ENCODE measurements around the gene LECT2.

LECT2 gene

GRCh38 chr5:135973323-135974020, 18.7 kb upstream of the LECT2 start:
- Histone ChIP-seq H3K9me3 (ENCODE audit: control insufficient read depth, insufficient read depth, low read length) (no peaks in the 10 kb centered on the region), H3K4me1 (ENCODE audit: insufficient read depth, low read length) (peaks cover 10% of the 10 kb centered on the region), H3K36me3 (ENCODE audit: insufficient read depth, low read length) (no peaks in the 10 kb centered on the region), H3K9ac (ENCODE audit: low read depth, low read length) (no peak overlapping the region)

GRCh38 chr5:135971701-135972100, 16.9 kb upstream of the LECT2 start:
- no peaks in the 10 kb centered on the region for H3K36me3 ChIP-seq (ENCODE audit: insufficient read depth, low read length)
- H3K9ac ChIP-seq (ENCODE audit: low read depth, low read length), result no peak overlapping the region
- peaks cover 10% of the 10 kb centered on the region for H3K4me1 ChIP-seq (ENCODE audit: insufficient read depth, low read length)
- H3K9me3 ChIP-seq (ENCODE audit: control insufficient read depth, insufficient read depth, low read length), result no peaks in the 10 kb centered on the region

- Histone ChIP-seq H3K9me3 (ENCODE audit: control insufficient read depth, insufficient read depth, low read length) (no peaks in the 10 kb centered on the region), H3K9ac (ENCODE audit: low read depth, low read length) (no peak overlapping the region), H3K4me1 (ENCODE audit: insufficient read depth, low read length) (no peaks in the 10 kb centered on the region), H3K36me3 (ENCODE audit: insufficient read depth, low read length) (no peaks in the 10 kb centered on the region)
Observed at GRCh38 chr5:135966790-135967189, 12.0 kb upstream of the LECT2 start.

- no peaks in the 10 kb centered on the region for H3K36me3 ChIP-seq (ENCODE audit: insufficient read depth, low read length)
- no peaks in the 10 kb centered on the region for H3K9me3 ChIP-seq (ENCODE audit: control insufficient read depth, insufficient read depth, low read length)
- no peak overlapping the region for H3K9ac ChIP-seq (ENCODE audit: low read depth, low read length)
- H3K4me1 ChIP-seq (ENCODE audit: insufficient read depth, low read length), result no peaks in the 10 kb centered on the region
Observed at GRCh38 chr5:135966165-135966564, 11.4 kb upstream of the LECT2 start.

GRCh38 chr5:135965504-135965903, 10.7 kb upstream of the LECT2 start:
- Histone ChIP-seq H3K9me3 (ENCODE audit: control insufficient read depth, insufficient read depth, low read length) (no peaks in the 10 kb centered on the region), H3K36me3 (ENCODE audit: insufficient read depth, low read length) (no peaks in the 10 kb centered on the region), H3K9ac (ENCODE audit: low read depth, low read length) (no peak overlapping the region), H3K4me1 (ENCODE audit: insufficient read depth, low read length) (no peaks in the 10 kb centered on the region)

GRCh38 chr5:135964670-135965320, 10.0 kb upstream of the LECT2 start:
- Histone ChIP-seq H3K9ac (ENCODE audit: low read depth, low read length) (no peak overlapping the region), H3K4me1 (ENCODE audit: insufficient read depth, low read length) (no peaks in the 10 kb centered on the region), H3K36me3 (ENCODE audit: insufficient read depth, low read length) (no peaks in the 10 kb centered on the region), H3K9me3 (ENCODE audit: control insufficient read depth, insufficient read depth, low read length) (no peaks in the 10 kb centered on the region)

- no peaks in the 10 kb centered on the region for H3K36me3 ChIP-seq (ENCODE audit: insufficient read depth, low read length)
- no peak overlapping the region for H3K9ac ChIP-seq (ENCODE audit: low read depth, low read length)
- H3K9me3 ChIP-seq (ENCODE audit: control insufficient read depth, insufficient read depth, low read length), result no peaks in the 10 kb centered on the region
- H3K4me1 ChIP-seq (ENCODE audit: insufficient read depth, low read length), result no peaks in the 10 kb centered on the region
Observed at GRCh38 chr5:135955525-135955924, 742 bp upstream of the LECT2 start.

GRCh38 chr5:135953850-135954249, 933 bp downstream of the LECT2 start:
- Histone ChIP-seq H3K36me3 (ENCODE audit: insufficient read depth, low read length) (no peaks in the 10 kb centered on the region), H3K9ac (ENCODE audit: low read depth, low read length) (no peak overlapping the region), H3K9me3 (ENCODE audit: control insufficient read depth, insufficient read depth, low read length) (no peaks in the 10 kb centered on the region), H3K4me1 (ENCODE audit: insufficient read depth, low read length) (no peaks in the 10 kb centered on the region)

- Histone ChIP-seq H3K4me1 (ENCODE audit: insufficient read depth, low read length) (no peaks in the 10 kb centered on the region), H3K9ac (ENCODE audit: low read depth, low read length) (no peak overlapping the region), H3K9me3 (ENCODE audit: control insufficient read depth, insufficient read depth, low read length) (no peaks in the 10 kb centered on the region), H3K36me3 (ENCODE audit: insufficient read depth, low read length) (no peaks in the 10 kb centered on the region)
Observed at GRCh38 chr5:135952683-135953082, 2.1 kb downstream of the LECT2 start.

GRCh38 chr5:135951807-135952206, 3.0 kb downstream of the LECT2 start:
- Histone ChIP-seq H3K4me1 (ENCODE audit: insufficient read depth, low read length) (no peaks in the 10 kb centered on the region), H3K36me3 (ENCODE audit: insufficient read depth, low read length) (no peaks in the 10 kb centered on the region), H3K9me3 (ENCODE audit: control insufficient read depth, insufficient read depth, low read length) (no peaks in the 10 kb centered on the region), H3K9ac (ENCODE audit: low read depth, low read length) (no peak overlapping the region)

GRCh38 chr5:135951257-135951656, 3.5 kb downstream of the LECT2 start:
- Histone ChIP-seq H3K4me1 (ENCODE audit: insufficient read depth, low read length) (no peaks in the 10 kb centered on the region), H3K9me3 (ENCODE audit: control insufficient read depth, insufficient read depth, low read length) (no peaks in the 10 kb centered on the region), H3K36me3 (ENCODE audit: insufficient read depth, low read length) (no peaks in the 10 kb centered on the region), H3K9ac (ENCODE audit: low read depth, low read length) (no peak overlapping the region)

GRCh38 chr5:135950611-135951010, 4.2 kb downstream of the LECT2 start:
- H3K36me3 ChIP-seq (ENCODE audit: insufficient read depth, low read length), result no peaks in the 10 kb centered on the region
- H3K9me3 ChIP-seq (ENCODE audit: control insufficient read depth, insufficient read depth, low read length), result no peaks in the 10 kb centered on the region
- H3K9ac ChIP-seq (ENCODE audit: low read depth, low read length), result no peak overlapping the region

GRCh38 chr5:135944967-135945560, 9.7 kb downstream of the LECT2 start:
- Histone ChIP-seq H3K9ac (ENCODE audit: low read depth, low read length) (no peak overlapping the region), H3K9me3 (ENCODE audit: control insufficient read depth, insufficient read depth, low read length) (no peaks in the 10 kb centered on the region), H3K36me3 (ENCODE audit: insufficient read depth, low read length) (no peaks in the 10 kb centered on the region), H3K4me1 (ENCODE audit: insufficient read depth, low read length) (no peaks in the 10 kb centered on the region)

More at GRCh38 chr5:135950611-135951010, 4.2 kb downstream of the LECT2 start:
- H3K4me1 ChIP-seq (ENCODE audit: insufficient read depth, low read length), result no peaks in the 10 kb centered on the region

GRCh38 chr5:135944564-135944963, 10.2 kb downstream of the LECT2 start:
- H3K9me3 ChIP-seq (ENCODE audit: control insufficient read depth, insufficient read depth, low read length), result no peaks in the 10 kb centered on the region
- H3K9ac ChIP-seq (ENCODE audit: low read depth, low read length), result no peak overlapping the region
- no peaks in the 10 kb centered on the region for H3K4me1 ChIP-seq (ENCODE audit: insufficient read depth, low read length)
- no peaks in the 10 kb centered on the region for H3K36me3 ChIP-seq (ENCODE audit: insufficient read depth, low read length)

GRCh38 chr5:135942202-135942771, 12.5 kb downstream of the LECT2 start:
- no peaks in the 10 kb centered on the region for H3K9me3 ChIP-seq (ENCODE audit: control insufficient read depth, insufficient read depth, low read length)
- no peaks in the 10 kb centered on the region for H3K36me3 ChIP-seq (ENCODE audit: insufficient read depth, low read length)
- no peaks in the 10 kb centered on the region for H3K4me1 ChIP-seq (ENCODE audit: insufficient read depth, low read length)
- no peak overlapping the region for H3K9ac ChIP-seq (ENCODE audit: low read depth, low read length)
